NB4 (cell line): ENCODE data around the gene RUVBL1.

Experiments
- MYC ChIP-seq: IDR thresholded peaks from 2 replicates; pipeline ENCODE4 v1.6.1; 2011; ENCODE audit warnings: low read depth, low read length
- POLR2A ChIP-seq: IDR thresholded peaks from 2 replicates; pipeline ENCODE4 v1.6.1; 2011; ENCODE audit warnings: mild to moderate bottlenecking; ENCODE audit not compliant: insufficient read length; ENCODE audit errors: extremely low read depth
- TF ChIP-seq, protein P1 (sequence below): IDR thresholded peaks from one replicate; pipeline ENCODE4 v1.5.1; 2012; ENCODE audit warnings: low read depth, low read length
- TF ChIP-seq, protein P2 (sequence below): IDR thresholded peaks from 2 replicates; pipeline ENCODE4 v1.6.1; 2011; ENCODE audit warnings: low read depth, low read length

DNA sequence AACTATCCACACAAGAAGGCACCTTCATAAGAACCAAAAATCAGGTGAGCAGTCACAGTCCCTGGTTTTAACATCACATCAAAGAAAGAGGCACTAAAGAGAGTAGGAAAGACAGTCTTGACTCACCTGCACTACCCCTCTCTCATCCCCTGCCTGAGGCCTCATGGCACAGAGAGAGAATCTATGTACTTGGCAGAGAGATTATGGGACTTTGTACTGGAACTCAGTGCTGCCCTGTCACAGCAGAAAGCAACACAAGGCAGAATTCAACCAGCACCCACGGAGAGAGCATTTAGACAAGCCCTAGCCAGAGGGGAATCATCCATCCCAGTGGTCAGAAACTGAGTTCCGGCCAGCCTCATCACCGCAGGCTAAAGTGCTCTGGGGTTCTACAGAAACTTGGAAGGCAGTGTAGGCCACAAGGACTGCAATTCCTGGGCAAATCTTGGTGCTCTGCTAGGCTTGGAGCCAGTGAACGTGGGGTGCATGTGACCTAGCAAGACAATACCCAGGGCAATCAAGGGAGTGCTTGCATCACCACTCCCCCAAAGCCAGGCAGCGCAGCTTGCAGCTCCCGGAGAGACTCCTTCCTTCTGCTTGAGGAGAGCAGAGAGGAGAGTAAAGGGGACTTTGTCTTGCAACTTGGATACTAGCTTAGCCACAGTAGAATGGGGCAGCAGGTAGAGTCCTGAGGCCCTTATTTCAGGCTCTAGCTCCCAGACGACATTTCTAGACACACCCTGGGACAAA lies 8.5 kb upstream of the RUVBL1 start:
- TF ChIP-seq, protein P1, sequence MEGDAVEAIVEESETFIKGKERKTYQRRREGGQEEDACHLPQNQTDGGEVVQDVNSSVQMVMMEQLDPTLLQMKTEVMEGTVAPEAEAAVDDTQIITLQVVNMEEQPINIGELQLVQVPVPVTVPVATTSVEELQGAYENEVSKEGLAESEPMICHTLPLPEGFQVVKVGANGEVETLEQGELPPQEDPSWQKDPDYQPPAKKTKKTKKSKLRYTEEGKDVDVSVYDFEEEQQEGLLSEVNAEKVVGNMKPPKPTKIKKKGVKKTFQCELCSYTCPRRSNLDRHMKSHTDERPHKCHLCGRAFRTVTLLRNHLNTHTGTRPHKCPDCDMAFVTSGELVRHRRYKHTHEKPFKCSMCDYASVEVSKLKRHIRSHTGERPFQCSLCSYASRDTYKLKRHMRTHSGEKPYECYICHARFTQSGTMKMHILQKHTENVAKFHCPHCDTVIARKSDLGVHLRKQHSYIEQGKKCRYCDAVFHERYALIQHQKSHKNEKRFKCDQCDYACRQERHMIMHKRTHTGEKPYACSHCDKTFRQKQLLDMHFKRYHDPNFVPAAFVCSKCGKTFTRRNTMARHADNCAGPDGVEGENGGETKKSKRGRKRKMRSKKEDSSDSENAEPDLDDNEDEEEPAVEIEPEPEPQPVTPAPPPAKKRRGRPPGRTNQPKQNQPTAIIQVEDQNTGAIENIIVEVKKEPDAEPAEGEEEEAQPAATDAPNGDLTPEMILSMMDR, result no peak
- TF ChIP-seq POLR2A (no peak), MYC (no peak)
- TF ChIP-seq, protein P2, sequence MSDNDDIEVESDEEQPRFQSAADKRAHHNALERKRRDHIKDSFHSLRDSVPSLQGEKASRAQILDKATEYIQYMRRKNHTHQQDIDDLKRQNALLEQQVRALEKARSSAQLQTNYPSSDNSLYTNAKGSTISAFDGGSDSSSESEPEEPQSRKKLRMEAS, result no peak
